ENCODE measurements around the gene TECPR1.

DNA sequence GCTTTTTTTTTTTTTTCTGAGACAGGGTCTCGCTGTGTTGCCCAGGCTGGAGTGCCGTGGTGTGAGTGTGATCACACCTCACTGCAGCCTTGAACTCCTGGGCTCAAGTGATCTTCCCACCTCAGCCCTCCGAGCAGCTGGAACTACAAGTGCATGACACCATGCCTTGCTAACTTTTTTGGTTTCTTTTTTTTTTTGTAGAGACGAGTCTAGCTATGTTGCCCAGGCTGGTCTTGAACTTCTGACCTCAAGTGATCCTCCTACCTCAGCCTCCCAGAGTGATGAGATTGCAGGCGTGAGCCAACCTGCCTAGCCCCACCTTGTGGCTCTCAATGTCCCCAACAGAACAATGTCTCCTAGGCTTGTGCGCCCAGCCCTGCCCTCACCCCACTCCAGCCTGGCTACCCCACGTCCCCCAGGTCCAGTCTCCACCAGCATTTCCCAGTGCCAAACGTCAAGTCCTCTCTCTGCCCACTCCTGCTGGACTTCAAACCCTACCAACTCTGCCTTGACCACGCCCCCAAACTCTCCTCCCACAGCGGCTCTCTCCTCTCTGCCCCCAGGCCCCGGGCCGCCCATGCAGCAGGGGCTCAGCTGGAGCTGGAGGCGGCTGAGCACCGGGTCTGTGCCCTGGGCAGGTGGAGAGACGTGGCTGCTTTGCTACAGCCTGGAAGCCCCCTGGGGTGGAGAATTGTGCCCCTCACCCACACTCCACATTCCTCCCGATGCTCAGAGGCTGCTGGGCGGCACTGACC, 21.9 kb downstream of the TECPR1 start:
- no peak for TF ChIP-seq YY1 (IDR thresholded peaks at IDR 0.05; ENCODE audit: low read depth)
- no peak for TF ChIP-seq MAX (IDR thresholded peaks at IDR 0.05)
- TF ChIP-seq, protein P1, sequence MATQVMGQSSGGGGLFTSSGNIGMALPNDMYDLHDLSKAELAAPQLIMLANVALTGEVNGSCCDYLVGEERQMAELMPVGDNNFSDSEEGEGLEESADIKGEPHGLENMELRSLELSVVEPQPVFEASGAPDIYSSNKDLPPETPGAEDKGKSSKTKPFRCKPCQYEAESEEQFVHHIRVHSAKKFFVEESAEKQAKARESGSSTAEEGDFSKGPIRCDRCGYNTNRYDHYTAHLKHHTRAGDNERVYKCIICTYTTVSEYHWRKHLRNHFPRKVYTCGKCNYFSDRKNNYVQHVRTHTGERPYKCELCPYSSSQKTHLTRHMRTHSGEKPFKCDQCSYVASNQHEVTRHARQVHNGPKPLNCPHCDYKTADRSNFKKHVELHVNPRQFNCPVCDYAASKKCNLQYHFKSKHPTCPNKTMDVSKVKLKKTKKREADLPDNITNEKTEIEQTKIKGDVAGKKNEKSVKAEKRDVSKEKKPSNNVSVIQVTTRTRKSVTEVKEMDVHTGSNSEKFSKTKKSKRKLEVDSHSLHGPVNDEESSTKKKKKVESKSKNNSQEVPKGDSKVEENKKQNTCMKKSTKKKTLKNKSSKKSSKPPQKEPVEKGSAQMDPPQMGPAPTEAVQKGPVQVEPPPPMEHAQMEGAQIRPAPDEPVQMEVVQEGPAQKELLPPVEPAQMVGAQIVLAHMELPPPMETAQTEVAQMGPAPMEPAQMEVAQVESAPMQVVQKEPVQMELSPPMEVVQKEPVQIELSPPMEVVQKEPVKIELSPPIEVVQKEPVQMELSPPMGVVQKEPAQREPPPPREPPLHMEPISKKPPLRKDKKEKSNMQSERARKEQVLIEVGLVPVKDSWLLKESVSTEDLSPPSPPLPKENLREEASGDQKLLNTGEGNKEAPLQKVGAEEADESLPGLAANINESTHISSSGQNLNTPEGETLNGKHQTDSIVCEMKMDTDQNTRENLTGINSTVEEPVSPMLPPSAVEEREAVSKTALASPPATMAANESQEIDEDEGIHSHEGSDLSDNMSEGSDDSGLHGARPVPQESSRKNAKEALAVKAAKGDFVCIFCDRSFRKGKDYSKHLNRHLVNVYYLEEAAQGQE (IDR thresholded peaks at IDR 0.05; ENCODE audit: low read depth), result no peak
- no peak for TF ChIP-seq RAD21 (IDR thresholded peaks at IDR 0.05; ENCODE audit: low read depth)
- TF ChIP-seq ZBTB7A (IDR thresholded peaks at IDR 0.05; ENCODE audit: low read depth), result no peak
- TF ChIP-seq TAF1 (IDR thresholded peaks at IDR 0.05; ENCODE audit: low read depth), result no peak
- no peak for TF ChIP-seq EGR1 (IDR thresholded peaks at IDR 0.05)
- no peak for TF ChIP-seq EP300 (IDR thresholded peaks at IDR 0.05; ENCODE audit: borderline replicate concordance)
- no peak for TF ChIP-seq FOXM1 (IDR thresholded peaks at IDR 0.05; ENCODE audit: borderline replicate concordance, low read depth)

Measured in Ishikawa (cell line).